AG09319 (cell line): ENCODE results near the gene P2RX2.

ENCODE experiments used
- DNase-seq: peaks from one replicate; pipeline ENCODE4 v3.0.0-alpha.2; 2010; ENCODE audit warnings: low read depth; ENCODE audit errors: extremely low read depth
- TF ChIP-seq, protein P1 (sequence below): IDR thresholded peaks from 2 replicates; pipeline ENCODE4 v1.5.1; 2011; ENCODE audit warnings: low read depth, mild to moderate bottlenecking, inconsistent platforms, low read length, moderate library complexity

Gene P2RX2

DNA sequence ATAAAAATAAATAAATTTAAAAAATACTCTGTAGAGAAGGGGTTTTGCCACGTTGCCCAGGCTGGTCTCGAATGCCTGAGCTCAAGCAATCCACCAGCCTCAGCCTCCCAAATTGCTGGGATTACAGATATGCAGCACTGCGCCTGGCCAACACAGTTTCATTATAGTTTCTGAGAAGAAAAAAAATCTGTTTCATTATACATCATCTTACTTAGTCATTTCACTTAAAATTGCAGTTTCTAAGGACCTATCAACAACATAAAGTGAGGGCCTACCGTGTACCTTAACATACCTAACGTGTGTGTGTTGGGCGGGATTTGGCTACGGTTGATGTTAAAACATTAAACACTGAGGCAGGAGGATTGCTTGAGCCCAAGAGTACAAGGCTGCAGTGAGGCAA, 28.3 kb downstream of the P2RX2 start:
- TF ChIP-seq, protein P1, sequence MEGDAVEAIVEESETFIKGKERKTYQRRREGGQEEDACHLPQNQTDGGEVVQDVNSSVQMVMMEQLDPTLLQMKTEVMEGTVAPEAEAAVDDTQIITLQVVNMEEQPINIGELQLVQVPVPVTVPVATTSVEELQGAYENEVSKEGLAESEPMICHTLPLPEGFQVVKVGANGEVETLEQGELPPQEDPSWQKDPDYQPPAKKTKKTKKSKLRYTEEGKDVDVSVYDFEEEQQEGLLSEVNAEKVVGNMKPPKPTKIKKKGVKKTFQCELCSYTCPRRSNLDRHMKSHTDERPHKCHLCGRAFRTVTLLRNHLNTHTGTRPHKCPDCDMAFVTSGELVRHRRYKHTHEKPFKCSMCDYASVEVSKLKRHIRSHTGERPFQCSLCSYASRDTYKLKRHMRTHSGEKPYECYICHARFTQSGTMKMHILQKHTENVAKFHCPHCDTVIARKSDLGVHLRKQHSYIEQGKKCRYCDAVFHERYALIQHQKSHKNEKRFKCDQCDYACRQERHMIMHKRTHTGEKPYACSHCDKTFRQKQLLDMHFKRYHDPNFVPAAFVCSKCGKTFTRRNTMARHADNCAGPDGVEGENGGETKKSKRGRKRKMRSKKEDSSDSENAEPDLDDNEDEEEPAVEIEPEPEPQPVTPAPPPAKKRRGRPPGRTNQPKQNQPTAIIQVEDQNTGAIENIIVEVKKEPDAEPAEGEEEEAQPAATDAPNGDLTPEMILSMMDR = no peak
- DNase-seq = no peak

DNA sequence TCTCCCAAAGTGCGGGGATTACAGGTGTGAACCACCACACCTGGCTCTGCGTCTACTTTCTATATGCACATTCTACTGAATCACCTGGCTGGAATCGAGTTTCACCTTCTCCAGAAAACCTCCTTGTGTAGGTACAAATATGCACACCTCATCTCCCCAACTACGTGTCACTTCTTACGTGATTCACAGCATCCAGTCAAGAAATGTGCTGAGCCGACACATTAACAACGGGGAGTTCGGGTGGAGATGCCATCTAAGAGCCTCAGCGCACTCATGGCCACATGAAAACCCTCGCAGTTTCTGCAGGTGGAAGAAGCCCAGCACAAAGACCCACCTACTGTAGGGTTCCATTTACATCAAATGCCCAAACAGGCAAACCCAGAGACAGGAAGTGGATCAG, 29.3 kb downstream of the P2RX2 start:
- TF ChIP-seq, protein P1 = no peak
- no peak for DNase-seq

GRCh38 chr12:132648616-132649225, 30.1 kb downstream of the P2RX2 start:
- TF ChIP-seq, protein P1 = no peak
- no peak for DNase-seq

DNA sequence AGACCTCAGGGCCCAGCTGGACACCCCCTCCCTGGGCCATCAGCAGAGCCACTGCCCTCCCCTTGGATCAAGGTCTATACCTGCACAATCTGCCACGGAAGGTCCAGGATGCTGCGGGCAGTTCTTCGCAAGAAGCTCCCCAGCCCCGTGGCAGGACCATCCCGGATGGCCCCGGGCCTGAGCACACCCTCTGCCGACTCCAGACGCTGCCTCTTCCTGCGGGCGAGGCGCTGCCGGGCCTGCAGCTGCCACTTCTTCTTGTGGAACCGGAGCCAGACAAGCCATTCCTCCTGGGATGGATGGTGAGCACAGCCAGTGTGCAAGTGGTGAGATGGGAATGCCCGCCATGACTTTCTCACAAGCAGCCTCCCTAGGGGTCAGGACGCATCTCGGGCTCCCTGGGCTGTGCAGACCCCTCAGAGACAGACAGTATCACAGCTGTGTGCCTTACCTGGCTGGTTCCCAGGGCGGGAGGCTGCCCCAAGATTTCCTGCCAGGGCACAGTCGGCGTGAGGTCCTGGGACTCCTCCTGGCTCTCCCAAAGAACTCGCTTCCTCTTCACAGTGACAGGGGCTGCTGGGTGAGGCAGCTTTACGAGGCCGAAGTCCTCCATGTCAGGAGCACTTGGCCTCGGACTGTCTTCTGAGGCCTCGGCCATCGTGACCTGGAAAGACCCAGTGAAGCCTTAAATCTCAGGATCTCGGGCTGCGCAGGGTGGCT, 30.8 kb downstream of the P2RX2 start:
- no peak for DNase-seq

GRCh38 chr12:132651444-132652100, 33.0 kb downstream of the P2RX2 start:
- DNase-seq = no peak
- TF ChIP-seq, protein P1 = no peak

More for the DNA sequence above, 30.8 kb downstream of the P2RX2 start:
- TF ChIP-seq, protein P1 = no peak

DNA sequence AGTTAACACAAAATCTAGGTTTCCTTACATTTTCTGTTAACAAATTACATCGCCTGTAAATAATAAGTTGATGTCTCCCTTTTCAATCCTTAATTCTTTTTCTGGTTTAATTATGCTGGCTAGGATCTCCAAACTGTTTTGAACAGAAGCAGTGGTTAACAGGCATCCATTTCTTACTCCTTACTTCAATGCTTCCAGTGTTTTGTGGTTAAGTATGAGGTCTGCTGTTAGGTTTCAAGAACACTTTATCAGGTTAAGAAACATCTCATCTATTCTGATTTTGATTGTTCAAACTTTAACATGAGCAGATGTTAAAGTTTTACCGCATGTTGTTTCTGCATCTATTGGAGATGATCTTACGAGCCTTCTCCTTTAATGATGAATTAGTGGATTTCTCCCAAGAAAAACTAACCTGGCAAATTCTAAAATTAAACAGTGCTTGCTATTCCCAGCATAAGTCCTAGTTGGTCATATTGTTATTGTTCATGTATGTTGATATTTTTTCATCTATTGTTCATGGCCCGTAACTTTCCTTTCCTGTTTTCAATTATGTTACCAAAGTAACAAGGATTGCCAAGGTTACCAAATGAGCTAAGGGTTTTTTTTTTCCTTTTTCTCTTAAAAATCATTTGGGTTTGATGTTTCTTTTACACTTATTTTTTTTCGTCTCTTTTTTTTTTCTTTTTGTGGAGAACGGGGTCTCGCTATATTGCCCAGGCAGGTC, 35.2 kb downstream of the P2RX2 start:
- DNase-seq = peak; percentile 7
- TF ChIP-seq, protein P1 = no peak
